ENCODE measurements around the gene TTC33.

GRCh38 chr5:40559306-40559705 lies 196.5 kb downstream of the TTC33 start:
- TF ChIP-seq POLR2AphosphoS5 (IDR thresholded peaks at IDR 0.05) (no peak), POLR2A (IDR thresholded peaks at IDR 0.05) (no peak)

Measured in spleen (tissue), 3 donors.